NCI-H2171 (cell line): Measurements from ENCODE around the gene LSM7.
"Not testable (repeated sequence)": the region's sequence is repeated elsewhere in the genome, so short reads cannot be mapped to it uniquely, and the experiment has no call there.

Experiments used
- DNase-seq: peaks from one replicate; lab custom pipeline; 2025; lab: John Stamatoyannopoulos, UW

Gene LSM7

DNA sequence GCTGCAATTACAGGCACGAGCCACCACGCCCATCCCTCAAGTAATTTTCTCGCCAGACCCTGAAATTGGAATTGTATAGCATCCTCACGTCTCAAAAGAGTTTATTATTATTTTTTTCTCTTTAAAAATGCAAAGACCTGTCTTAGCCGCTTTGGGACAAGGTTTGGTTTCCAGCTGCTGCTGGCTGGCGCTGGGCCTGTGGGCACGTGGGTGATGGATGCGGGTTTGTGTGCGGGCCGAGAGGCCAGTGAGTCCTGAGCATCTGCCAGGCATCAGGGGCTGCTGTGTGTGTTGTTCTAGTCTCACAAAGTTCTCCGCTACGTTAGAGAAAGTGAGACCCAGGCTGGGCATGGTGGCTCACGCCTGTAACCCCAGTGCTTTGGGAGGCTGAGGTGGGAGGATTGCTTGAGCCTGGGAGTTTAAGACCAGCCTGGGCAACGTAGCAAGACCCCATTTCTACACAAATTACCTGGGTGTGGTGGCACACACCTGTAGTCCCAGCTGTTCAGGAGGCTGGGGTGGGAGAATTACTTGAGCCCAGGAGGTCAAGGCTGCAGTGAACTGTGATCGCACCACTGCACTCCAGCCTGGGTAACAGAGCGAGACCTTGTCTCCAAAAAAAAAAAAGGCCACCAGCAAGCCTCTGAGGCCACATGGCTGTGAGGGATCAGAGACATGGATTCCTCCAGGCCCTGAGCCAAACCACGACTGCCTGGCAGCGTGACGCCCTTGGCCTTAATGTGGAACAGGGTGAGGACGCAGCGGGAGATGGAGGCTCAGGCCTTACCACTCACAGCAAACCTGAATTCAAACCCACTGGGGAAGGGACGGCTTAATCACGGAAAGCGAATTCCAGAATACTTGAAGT lies 27.0 kb upstream of the LSM7 start:
- no peak for DNase-seq

DNA sequence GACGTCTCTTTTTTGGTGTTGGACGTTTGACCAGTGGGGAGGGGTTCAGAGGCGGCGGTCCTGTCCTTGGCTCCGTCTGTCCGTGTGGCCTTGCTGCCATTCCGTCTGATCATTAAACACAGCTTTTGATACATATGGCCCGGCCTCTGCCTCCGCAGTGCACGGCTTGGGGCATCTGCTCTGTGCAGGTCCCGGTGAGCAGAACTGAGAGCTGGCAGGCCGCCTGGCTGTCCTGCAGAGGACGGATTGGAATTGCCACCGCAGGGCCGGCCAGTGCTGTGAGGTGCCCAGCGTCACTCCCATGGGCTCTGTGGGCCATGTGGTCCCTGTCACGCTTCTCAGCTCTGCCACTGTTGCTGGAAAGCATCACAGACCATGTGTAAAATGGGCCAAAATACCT lies 26.3 kb upstream of the LSM7 start:
- no peak for DNase-seq

DNA sequence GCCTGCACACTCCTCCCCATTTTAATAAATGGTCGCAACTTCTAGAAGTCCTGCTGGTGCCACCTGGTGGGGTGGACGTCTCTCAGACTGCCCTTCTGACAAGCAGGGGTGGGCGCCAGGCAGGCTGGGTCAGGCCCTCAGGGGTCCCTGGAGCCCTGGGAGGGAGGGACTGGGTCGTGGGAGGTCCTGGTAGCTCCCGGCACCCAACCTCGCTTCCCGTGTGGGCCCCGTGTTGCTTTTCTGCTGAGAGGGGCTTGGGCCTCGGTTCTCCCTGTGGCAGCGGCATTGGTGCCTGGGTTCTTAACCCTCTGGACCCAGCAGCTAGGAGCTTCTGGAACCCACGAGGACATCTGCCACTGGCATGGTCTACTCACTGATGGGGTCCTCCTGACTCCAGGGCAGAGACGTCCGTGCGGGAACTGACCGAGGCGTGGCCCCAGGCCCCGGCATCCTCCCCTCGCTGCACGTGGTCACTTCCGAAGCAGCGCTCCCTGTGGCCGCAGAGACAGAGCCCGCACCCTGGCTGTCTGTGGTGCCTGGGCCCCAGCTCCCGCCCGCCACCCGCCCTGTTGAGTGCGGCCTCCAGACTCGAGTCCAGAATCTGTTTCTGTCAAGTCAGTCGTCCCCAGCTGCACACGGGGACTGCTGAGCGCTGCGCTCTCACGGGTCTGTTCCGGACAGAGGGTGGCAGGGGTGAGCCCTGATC lies 25.7 kb upstream of the LSM7 start:
- no peak for DNase-seq

DNA sequence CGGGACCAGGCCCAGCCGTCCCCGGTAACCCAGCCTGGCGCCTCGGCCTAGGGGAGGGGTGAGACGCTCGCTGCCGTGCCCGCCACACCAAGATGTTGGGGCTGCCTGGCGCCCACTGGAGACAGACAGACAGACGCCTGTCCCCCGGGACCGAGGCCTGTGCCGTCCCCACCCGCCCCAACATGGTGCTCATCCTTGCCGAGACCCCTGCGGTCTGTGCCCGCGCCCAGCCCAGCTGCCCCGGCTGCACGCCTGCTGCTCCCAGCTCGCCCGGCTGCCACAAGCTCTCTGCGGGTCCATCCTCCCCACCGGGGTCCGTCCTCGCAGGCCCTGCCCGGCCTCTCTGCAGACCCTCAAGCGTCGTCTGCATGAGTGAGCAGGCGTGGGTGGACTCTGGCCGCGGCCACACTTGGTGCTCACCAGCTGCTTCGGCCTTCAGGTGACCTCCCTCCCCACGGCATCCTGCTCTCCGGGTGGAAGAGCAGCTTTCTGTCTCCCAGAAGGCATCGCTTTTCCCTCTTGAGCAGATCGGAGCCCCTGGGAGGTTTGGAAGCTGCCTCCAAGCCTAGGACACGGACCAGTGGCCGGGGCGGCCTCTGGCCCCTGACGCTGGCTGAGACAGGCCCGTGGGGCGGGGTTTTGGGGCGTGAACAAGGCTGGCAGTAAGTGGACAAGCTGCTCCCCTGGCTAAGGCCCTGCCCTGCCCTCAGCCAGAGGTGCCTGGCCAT lies 24.9 kb upstream of the LSM7 start:
- DNase-seq: no peak

- no peak for DNase-seq
Measured at GRCh38 chr19:2352121-2352520, 23.7 kb upstream of the LSM7 start.

DNA sequence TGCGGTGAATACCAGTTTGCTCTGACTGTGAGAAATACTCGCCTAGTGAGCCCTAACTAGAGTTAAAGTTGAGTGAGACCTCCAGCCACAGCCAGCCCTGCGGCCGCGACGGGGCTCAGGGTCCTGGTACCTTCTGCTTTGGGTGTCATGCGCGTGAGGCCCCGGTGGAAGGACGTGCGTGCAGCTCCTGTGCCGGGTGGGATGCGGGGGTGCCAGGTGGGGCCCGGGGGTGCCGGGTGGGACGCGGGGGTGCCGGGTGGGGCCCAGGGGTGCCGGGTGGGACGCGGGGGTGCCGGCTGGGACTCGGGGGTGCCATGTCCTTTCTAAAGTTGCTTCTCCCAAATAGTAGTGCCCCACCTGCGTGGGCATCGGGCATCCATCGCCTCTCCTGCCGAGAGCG lies 23.2 kb upstream of the LSM7 start:
- DNase-seq: no peak

GRCh38 chr19:2350656-2351055 lies 22.3 kb upstream of the LSM7 start:
- DNase-seq: no peak

DNA sequence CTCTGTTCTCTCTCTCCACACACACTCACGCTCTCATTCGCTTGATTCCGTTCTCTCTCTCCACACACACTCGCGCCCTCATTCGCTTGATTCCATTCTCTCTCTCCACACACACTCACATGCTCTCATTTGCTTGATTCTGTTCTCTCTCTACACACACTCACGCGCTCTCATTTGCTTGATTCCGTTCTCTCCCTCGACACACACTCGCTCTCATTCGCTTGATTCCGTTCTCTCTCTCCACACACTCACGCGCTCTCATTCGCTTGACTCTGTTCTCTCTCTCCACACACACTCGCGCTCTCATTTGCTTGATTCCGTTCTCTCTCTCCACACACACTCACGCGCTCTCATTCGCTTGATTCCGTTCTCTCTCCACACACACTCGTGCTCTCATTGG lies 21.4 kb upstream of the LSM7 start:
- DNase-seq: not testable (repeated sequence)

DNA sequence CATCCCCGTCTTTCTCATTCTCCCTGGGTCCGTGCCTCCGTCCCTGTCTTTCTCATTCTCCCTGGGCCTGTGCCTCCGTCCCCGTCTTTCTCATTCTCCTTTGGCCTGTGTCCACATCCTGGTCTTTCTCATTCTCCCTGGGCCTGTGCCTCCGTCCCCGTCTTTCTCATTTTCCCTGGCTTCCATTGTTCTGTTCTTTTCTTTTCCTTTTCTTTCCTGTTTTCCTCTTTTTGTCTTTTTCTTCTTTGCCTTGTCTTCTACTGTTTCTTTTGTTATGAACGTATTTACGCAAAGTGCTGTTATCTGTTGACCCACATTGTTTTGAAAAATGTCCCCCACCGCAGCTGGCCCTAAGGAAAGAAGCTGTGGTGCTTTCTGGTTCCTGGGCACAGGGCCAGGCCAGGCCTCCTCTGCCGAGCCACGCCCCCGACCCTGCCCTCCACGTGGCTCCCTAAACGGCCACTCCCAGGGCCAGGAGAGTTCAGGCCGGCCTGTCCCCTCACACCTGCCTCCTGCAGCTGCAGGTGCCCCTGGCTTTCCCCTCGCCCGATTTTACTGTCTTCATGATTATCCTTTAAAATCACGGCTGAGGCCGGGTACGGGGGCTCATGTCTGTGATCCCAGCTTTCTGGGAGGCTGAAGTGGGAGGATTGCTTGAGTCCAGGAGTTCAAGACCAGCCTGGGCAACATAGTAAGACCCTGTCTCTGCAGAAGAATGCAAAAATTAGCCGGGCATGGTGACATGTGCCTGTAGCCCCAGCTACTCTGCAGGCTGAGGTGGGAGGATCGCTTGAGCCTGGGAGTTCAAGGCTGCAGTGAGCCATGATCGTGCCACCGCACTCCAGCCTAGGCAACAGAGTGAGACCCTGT lies 17.6 kb upstream of the LSM7 start:
- no peak for DNase-seq

GRCh38 chr19:2345076-2345475 lies 16.7 kb upstream of the LSM7 start:
- no peak for DNase-seq

- no peak for DNase-seq
Measured at GRCh38 chr19:2344381-2344870, 16.0 kb upstream of the LSM7 start.

GRCh38 chr19:2343289-2343982 lies 15.1 kb upstream of the LSM7 start:
- DNase-seq: no peak

DNA sequence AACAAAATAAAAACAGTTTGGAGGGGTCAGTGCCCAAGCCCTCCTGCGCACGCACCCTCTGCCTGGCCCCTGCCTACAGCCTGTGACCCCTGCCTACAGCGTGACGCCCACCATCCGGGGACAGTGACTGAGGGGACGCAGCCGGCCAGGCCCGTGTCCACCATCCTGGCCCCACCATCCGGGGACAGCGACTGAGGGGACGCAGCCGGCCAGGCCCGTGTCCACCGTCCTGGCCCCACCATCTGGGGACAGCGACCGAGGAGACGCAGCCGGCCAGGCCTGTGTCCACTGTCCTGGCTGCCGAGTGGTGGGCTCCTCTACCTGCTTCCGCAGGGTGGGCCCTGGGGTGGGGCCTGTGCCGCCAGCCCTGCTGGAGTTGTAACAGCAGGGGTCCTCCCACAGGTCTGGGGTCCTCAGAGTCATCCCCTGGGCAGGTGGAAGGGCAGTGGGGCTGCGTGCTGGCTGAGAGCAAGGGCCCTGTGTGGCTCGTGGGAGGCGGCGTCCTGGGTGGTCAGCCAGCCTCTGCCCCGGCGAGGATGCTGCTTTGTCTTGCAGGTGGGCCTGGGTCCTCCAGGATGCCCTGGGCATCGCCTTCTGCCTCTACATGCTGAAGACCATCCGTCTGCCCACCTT lies 14.4 kb upstream of the LSM7 start:
- DNase-seq: no peak

- DNase-seq: no peak
Measured at GRCh38 chr19:2341982-2342381, 13.6 kb upstream of the LSM7 start.

DNA sequence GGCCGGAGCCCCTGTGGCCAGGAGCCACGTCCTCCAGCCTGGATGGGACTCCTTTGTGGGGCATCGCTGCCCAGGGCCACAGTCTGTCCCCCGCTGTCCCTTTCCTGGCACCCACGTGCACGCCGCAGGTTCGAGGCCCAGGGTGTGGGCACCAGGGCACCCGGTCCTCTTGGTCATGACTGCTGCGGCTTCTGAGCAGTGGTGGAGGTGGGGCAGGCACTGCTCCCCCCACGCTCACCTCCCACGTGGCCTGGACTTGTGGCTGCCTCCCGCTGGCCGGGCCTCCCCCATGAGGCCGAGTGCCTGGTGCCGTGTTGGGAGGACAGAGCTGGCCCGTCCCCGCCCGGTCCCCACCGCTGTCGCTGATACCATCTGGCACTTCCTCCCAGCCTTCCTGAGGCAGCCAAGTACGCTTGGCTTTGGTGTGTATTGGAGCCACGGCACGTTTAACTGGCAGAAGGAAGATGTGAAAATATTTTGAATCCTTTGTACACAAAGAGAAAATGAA lies 12.9 kb upstream of the LSM7 start:
- DNase-seq: no peak

DNA sequence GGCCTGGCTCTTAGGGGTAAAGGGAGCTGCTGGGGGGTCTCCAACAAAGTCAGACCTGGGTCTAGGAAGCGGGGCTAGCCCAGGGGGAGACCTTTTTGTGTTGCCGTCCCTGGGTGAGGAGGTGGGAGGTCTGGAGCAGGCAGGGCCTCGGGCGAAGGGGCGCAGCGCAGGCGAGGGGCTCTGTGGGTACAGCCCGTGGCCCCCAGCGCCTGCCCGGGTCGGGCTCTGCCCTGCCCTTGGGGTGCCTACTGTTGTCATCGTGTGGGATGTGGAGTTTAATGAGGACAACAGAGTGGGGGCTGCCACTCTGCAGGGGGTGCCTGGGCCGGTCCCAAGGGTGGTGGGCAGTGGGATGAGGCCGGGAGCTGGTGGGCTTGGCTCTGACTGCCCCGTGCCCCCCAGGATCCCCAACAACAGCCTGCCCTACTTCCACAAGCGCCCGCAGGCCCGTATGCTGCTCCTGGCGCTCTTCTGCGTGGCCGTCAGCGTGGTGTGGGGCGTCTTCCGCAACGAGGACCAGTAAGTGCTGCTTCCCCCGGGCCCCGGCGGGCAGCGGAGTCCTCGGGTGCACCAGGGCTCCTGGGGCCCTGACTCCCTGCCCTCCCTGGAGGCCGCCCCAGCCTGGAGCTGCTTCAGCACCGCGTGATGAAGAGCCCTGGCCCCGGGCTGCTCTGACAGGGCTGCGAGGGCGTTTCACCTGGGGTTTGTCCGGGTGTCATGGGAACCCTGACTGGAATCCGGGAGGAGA lies 12.3 kb upstream of the LSM7 start:
- DNase-seq: no peak

- no peak for DNase-seq
Measured at GRCh38 chr19:2339644-2340310, 11.4 kb upstream of the LSM7 start.

- no peak for DNase-seq
Measured at GRCh38 chr19:2338751-2339643, 10.6 kb upstream of the LSM7 start.
